Left cardiac atrium (tissue), 4 donors: ENCODE results near the gene PCDH1. TPM values are rescaled to one million over a fixed set of nuclear protein-coding genes. Genes with fewer than 3 reads are reported as not detected.
"Not testable (repeated sequence)": the region's sequence is repeated elsewhere in the genome, so short reads cannot be mapped to it uniquely, and the experiment has no call there.

Experiments used
- ATAC-seq, 2 donors: fragments of 200-7000 bp; cut with Tn5 transposase; one replicate each; pipeline ENCODE4 v1.9.1; 2020; ENCODE audit warnings: mild to moderate bottlenecking in 2 of 2, moderate library complexity in 2 of 2
- DNase-seq: peaks from one replicate; pipeline ENCODE4 v3.0.0-alpha.2; 2020
- intact Hi-C, 2 donors: fragments of 100-400 bp; cut with DNase I; formaldehyde crosslinking; loops; one replicate each; pipeline versions ENCODE4 v1.14.1 to v1.15.1; 2022 to 2023
- total RNA-seq, 2 donors: library from RNA; stranded (reverse); fragmentation: NEBNext Ultra II Directional; extraction: Animal tissue kit (Norgen Biotek cat#: 25700); gene quantifications; one replicate each; pipeline ENCODE4 v1.2.1, GENCODE V29; 2021
- donor health status: DM: no; HTN: yes; CAD: no.
- donor health status: DM: no; HTN: yes; CAD: no; lungs with severe emphysema.
- donor health status: DM: yes; HTN: yes; CAD: no.
- donor health status: Dilated cardiomyopathy.

Gene PCDH1
- total RNA-seq, 2 donors from 2014 or later, result 20.7 to 36.0 TPM

- DNase-seq, result no peak
- intact Hi-C loops, result no loop called here
- peak; percentile 10 to 69 for ATAC-seq
Observed at GRCh38 chr5:141821430-141821925, 56.7 kb downstream of the PCDH1 start.

GRCh38 chr5:141820686-141821085 is 57.5 kb downstream of the PCDH1 start:
- intact Hi-C loops, ATAC-seq: not testable (repeated sequence)

GRCh38 chr5:141817631-141818030 is 60.6 kb downstream of the PCDH1 start:
- DNase-seq, result no peak
- intact Hi-C loops, result no loop called here

More at GRCh38 chr5:141820686-141821085, 57.5 kb downstream of the PCDH1 start:
- not testable (repeated sequence) for DNase-seq

GRCh38 chr5:141816598-141817399 is 61.4 kb downstream of the PCDH1 start:
- ATAC-seq (peak; percentile 35 to 53), DNase-seq (no peak)
- intact Hi-C loops, result no loop called here

More at GRCh38 chr5:141817631-141818030, 60.6 kb downstream of the PCDH1 start:
- no peak for ATAC-seq

- no peak for DNase-seq
- intact Hi-C loops, result no loop called here
- ATAC-seq, result no peak
Observed at GRCh38 chr5:141815796-141816180, 62.4 kb downstream of the PCDH1 start.

GRCh38 chr5:141815051-141815795 is 63.0 kb downstream of the PCDH1 start:
- DNase-seq (no peak), ATAC-seq (no peak)
- intact Hi-C loops, result no loop called here

GRCh38 chr5:141814064-141814964 is 63.9 kb downstream of the PCDH1 start:
- DNase-seq, result peak; percentile 46
- ATAC-seq, result peak; percentile 34 to 73
- intact Hi-C loops, result loop anchor here in 1 of 2 donors (5.0 kb wide), 2 partner anchors 63 to 112 kb away; partner anchors contain the start of gene PCDH1

- DNase-seq (no peak), ATAC-seq (no peak)
- intact Hi-C loops, result loop anchor here in 1 of 2 donors (5.0 kb wide), 2 partner anchors 65 to 110 kb away; partner anchors contain the start of gene PCDH1
Observed at GRCh38 chr5:141812512-141812911, 65.7 kb downstream of the PCDH1 start.

- intact Hi-C loops, result loop anchor here in 1 of 2 donors (5.0 kb wide), 2 partner anchors 66 to 109 kb away; partner anchors contain the start of gene PCDH1
- DNase-seq (peak; percentile 35), ATAC-seq (peak in 1 of 2 donors; percentile 24)
Observed at GRCh38 chr5:141811287-141812155, 66.7 kb downstream of the PCDH1 start.

GRCh38 chr5:141810702-141811101 is 67.5 kb downstream of the PCDH1 start:
- ATAC-seq (no peak), DNase-seq (no peak)
- intact Hi-C loops, result loop anchor here in 1 of 2 donors (5.0 kb wide), 2 partner anchors 67 to 108 kb away; partner anchors contain the start of gene PCDH1

- intact Hi-C loops, result loop anchor here in 1 of 2 donors (5.0 kb wide), 3 partner anchors 38 to 107 kb away; partner anchors contain the start of gene PCDH1
- ATAC-seq (no peak), DNase-seq (no peak)
Observed at GRCh38 chr5:141809380-141810096, 68.7 kb downstream of the PCDH1 start.

- DNase-seq, result no peak
- no peak for ATAC-seq
- intact Hi-C loops, result loop anchor here in 1 of 2 donors (5.0 kb wide), 1 partner anchor 38 kb away; no protein-coding TSS in a partner anchor
Observed at GRCh38 chr5:141808857-141809256, 69.4 kb downstream of the PCDH1 start.

- no peak for ATAC-seq
- intact Hi-C loops, result loop anchor here in 1 of 2 donors (5.0 kb wide), 1 partner anchor 40 kb away; no protein-coding TSS in a partner anchor
- no peak for DNase-seq
Observed at GRCh38 chr5:141807732-141808131, 70.5 kb downstream of the PCDH1 start.

GRCh38 chr5:141807329-141807728 is 70.9 kb downstream of the PCDH1 start:
- intact Hi-C loops, result loop anchor here in 1 of 2 donors (5.0 kb wide), 1 partner anchor 40 kb away; no protein-coding TSS in a partner anchor
- DNase-seq (no peak), ATAC-seq (no peak)

GRCh38 chr5:141806626-141807025 is 71.6 kb downstream of the PCDH1 start:
- no peak for DNase-seq
- no peak for ATAC-seq
- intact Hi-C loops, result loop anchor here in 1 of 2 donors (5.0 kb wide), 1 partner anchor 41 kb away; no protein-coding TSS in a partner anchor

- peak; percentile 70 to 84 for ATAC-seq
- peak; percentile 63 for DNase-seq
- intact Hi-C loops, result loop anchor here in 1 of 2 donors (5.0 kb wide), 1 partner anchor 41 kb away; no protein-coding TSS in a partner anchor
Observed at GRCh38 chr5:141805874-141806595, 72.2 kb downstream of the PCDH1 start.
